Memory B cell (primary cell): Measurements from ENCODE around the gene PRMT3.

Experiments used
- ATAC-seq: fragments of 150-1000 bp; cut with Tn5 transposase; 2 replicates; pipeline ENCODE4 v1.10.0; 2021; ENCODE audit warnings: low read depth, mild to moderate bottlenecking, moderate library complexity
- DNase-seq, 2 donors: peaks; one replicate each; pipeline ENCODE4 v3.0.0; 2022; ENCODE audit warnings: low spot score in 2 of 2
- H3K27ac Mint-ChIP-seq: one replicate; pipeline ENCODE4 v1.8.0; 2022; ENCODE audit warnings: mild to moderate bottlenecking, moderate library complexity, mixed read lengths
- H3K27me3 Mint-ChIP-seq: one replicate; pipeline ENCODE4 v1.8.0; 2022; ENCODE audit warnings: mixed read lengths
- H3K36me3 Mint-ChIP-seq: one replicate; pipeline ENCODE4 v1.8.0; 2022; ENCODE audit warnings: mild to moderate bottlenecking, mixed read lengths
- H3K4me1 Mint-ChIP-seq: one replicate; pipeline ENCODE4 v1.8.0; 2022; ENCODE audit warnings: mixed read lengths
- H3K4me3 Mint-ChIP-seq: one replicate; pipeline ENCODE4 v1.8.0; 2022; ENCODE audit warnings: mild to moderate bottlenecking, moderate library complexity, mixed read lengths
- H3K9me3 Mint-ChIP-seq: one replicate; pipeline ENCODE4 v1.8.0; 2022; ENCODE audit warnings: mixed read lengths

PRMT3 gene

DNA sequence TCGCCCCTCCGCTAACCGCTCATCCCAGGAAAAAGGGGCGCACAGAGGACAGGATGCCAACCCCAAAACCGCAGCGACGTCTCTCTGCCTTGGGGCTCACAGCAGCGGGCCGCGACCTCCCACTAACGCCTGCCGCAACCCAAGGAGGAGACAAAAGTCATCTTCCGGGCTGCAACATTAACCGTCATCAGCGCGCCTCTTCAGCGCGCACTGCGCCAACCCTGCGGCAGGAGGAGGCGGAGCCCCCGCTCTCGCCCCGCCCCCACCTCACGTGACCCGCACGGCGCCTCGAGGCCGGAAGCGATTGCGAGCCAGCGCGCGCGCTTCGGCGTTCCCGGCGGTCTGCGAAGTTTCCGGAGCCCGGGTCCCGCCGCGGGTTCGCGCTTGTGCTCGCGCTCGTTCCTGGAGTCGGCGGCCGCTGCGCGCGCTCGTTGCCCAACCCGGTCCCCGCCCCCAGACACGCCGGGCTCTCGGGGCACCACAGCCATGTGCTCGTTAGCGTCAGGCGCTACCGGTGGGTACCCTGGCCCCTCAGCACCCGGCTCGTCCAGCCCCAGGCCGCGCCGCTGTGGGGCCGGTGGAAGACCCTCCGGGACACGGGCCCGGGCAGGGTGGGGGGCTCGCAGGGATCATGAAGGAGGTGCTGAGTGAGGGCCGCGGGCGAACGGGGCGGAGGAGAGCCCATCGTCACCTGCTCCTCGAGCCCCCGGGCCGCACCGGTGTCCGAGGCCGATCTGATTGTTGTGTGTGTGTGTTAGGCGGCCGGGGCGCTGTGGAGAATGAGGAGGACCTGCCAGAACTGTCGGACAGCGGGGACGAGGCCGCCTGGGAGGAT is at the start of gene PRMT3:
TSS of gene PRMT3 (plus strand) at position 456 of the 835 bp plus-strand sequence. CDS start at position 487, 31 bp downstream.
- H3K36me3 Mint-ChIP-seq = peaks cover 4% of the 10 kb centered on the region
- H3K4me3 Mint-ChIP-seq = peak within 1 kb of the TSS; percentile 99
- H3K4me1 Mint-ChIP-seq = peaks cover 10% of the 10 kb centered on the region
- H3K27me3 Mint-ChIP-seq = no peaks in the 10 kb centered on the region
- peak; percentile 98 to 99 for DNase-seq
- no peaks in the 10 kb centered on the region for H3K9me3 Mint-ChIP-seq
- peak within 1 kb of the TSS; percentile 97 for H3K27ac Mint-ChIP-seq
- peak; percentile 87 for ATAC-seq

DNA sequence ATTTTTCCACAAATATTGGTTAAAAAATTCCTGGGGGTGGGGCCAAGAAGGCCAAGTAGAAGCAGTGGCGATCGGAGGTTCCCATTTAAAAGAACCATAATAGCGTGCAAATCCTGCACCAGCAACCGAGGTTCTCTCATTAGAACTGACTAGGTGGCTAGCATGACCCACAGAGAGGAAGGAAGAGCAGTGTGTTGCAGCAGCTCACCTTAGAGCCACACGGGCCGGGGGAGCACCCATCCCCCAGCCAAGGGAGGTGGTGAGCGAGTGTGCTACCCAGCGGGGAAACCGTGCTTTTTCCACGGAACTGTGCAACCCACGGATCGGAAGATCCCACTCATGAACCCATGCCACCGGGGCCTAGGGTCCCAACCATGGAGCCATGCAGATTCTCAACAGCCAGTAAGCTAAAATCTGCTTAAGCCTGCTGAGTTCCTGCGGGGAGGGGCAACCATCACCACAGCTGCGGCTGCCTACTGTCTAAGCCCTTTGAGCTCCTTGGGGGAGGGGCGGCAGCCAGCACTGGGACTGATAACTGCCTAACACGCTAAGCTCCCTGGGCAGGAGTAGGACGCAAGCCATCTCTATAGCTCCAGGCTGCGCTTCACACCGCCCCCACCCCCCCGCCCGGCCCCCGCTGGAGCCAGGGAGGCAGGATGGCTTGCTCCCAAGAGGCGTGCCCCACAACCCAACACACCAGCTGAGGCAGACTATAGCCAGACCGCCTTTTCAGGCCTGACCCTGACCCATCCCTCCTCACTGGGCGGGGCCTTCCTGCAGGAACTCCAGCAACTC is 45.0 kb upstream of the PRMT3 start:
- peaks cover 25% of the 10 kb centered on the region for H3K27me3 Mint-ChIP-seq
- H3K36me3 Mint-ChIP-seq = no peaks in the 10 kb centered on the region
- H3K4me1 Mint-ChIP-seq = peaks cover 7% of the 10 kb centered on the region
- ATAC-seq (no peak), DNase-seq (no peak)
- no peak overlapping the region for H3K27ac Mint-ChIP-seq
- no peak overlapping the region for H3K4me3 Mint-ChIP-seq
- H3K9me3 Mint-ChIP-seq = no peaks in the 10 kb centered on the region

GRCh38 chr11:20351136-20351535 is 36.4 kb upstream of the PRMT3 start:
- no peak for ATAC-seq
- Mint-ChIP-seq H3K4me3 (no peak overlapping the region), H3K27me3 (peaks cover 5% of the 10 kb centered on the region), H3K27ac (no peak overlapping the region), H3K36me3 (no peaks in the 10 kb centered on the region), H3K9me3 (no peaks in the 10 kb centered on the region), H3K4me1 (peaks cover 8% of the 10 kb centered on the region)
- DNase-seq = no peak

DNA sequence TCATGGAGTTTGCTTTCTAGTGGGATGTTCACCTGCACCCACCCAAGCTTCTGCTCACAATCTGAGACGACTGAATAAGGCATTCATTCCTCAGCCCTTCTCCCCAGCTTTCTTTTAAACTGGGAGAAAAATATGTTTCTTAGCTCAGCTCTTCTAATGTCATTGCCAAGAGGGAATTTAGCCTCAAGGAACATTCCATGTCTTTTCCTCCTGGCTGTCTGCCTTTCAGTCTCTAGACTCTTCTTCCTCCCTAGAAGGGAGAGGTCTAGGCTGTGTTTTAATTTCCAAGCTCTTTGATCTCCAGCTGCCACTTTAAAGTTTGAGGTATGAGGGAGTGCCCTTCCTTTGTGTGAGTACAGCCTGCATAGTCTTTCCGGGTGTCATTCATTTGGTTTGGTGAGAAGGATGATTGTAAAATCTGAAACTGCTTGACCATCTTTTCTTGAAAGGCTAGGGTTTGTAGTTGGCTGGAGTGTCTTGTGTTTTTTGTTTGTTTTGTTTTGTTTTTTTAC is 35.7 kb upstream of the PRMT3 start:
- Mint-ChIP-seq H3K4me3 (no peak overlapping the region), H3K4me1 (peaks cover 5% of the 10 kb centered on the region), H3K9me3 (no peaks in the 10 kb centered on the region), H3K36me3 (no peaks in the 10 kb centered on the region), H3K27me3 (peaks cover 5% of the 10 kb centered on the region), H3K27ac (no peak overlapping the region)
- no peak for ATAC-seq
- DNase-seq = no peak

DNA sequence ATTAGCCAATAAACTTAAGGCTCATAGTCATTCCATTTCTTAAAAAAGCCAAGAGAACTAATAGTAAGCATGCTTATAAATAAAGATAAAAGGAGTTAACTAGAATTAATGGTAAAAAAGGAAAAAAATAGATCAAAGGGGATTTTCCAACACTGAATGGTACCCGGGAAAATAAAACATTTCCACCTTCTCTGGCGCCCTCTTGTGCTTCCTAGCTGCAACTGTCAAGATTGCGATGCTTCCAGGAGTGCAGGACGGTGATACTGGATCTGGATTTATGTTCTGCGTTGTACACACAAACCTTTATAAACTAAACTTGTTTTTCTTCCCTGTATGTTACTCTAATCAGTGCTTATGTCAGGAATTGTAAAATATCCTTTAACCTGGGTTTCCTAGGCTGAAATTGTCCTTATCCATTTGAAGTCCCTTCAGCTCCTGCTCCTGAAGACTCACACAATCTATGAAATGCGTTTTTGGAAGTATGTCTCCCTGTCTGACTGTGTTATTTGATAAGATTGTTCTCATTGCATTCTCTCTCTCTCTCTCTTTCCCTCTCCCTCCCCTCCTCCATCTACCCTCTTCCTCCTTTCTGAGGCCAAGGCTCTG is 33.6 kb upstream of the PRMT3 start:
- Mint-ChIP-seq H3K4me1 (peaks cover 6% of the 10 kb centered on the region), H3K27ac (no peak overlapping the region), H3K4me3 (no peak overlapping the region), H3K27me3 (peaks cover 6% of the 10 kb centered on the region), H3K9me3 (no peaks in the 10 kb centered on the region), H3K36me3 (no peaks in the 10 kb centered on the region)
- ATAC-seq = peak; percentile 54
- peak in 1 of 2 donors; percentile 14 for DNase-seq

DNA sequence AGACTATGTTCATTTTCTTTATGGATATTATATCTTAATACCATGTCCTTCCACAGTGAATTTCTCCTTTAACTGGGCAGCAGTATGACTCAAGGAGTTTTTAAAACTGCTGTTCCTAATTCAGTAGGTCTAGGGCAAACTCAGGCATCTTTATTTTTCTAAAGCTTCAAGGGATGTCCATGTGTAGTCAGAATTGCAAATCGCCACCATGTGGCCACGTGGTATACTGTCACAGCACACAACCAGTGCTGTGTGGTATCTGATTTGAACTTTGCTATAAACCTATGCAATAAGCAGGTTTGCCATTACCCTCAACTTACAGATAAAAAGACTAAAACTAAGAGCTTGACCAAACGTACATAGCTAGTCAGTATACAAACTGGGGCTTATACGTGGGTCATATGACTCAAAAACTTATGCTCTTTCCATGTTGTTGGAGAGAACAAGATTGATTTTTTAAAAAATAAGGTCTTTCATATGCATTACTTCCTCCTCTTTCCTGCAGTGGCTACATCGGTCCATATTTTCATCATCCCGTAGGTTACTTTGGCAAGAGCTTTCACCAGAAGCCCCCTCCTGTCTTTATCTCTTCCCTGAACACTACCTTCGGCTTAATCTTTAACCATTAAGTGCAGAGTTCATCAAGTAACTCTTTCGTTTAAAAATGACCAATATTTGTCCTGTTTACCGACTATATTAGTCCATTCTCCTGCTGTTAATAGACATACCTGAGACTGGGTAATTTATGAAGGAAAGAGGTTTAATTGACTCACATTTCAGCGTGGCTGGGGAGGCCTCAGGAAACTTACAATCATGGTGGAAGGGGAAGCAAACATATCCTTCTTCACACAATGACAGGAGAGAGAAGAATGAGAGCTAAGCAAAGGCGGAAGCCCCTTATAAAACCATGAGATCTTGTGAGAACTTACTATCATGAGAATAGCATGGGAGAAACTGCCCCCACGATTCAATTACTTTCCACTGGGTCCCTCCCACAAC is 32.0 kb upstream of the PRMT3 start:
- H3K27me3 Mint-ChIP-seq = peaks cover 6% of the 10 kb centered on the region
- no peaks in the 10 kb centered on the region for H3K9me3 Mint-ChIP-seq
- H3K36me3 Mint-ChIP-seq = no peaks in the 10 kb centered on the region
- peak in 1 of 2 donors; percentile 13 for DNase-seq
- ATAC-seq = peak; percentile 92
- peaks cover 11% of the 10 kb centered on the region for H3K4me1 Mint-ChIP-seq
- H3K27ac Mint-ChIP-seq = no peak overlapping the region
- no peak overlapping the region for H3K4me3 Mint-ChIP-seq

DNA sequence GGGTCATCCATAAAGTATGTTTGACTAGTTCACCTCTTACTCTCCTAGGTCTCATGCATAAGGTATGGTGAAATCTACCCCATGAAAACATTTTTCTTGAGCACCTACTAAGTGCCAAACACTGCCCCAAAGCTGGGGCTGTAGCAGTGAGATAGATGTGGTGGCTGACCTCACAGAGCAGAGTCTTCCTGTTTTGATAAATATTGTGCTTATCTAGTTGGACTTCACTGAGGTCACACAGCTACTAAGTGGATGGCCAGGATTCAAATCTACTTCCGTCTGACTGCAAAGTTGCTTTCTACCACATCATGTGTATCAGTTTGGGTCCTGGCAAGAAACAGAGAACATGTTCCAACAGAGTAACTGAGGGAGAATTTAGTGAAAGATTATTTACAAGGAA is 30.4 kb upstream of the PRMT3 start:
- Mint-ChIP-seq H3K9me3 (no peaks in the 10 kb centered on the region), H3K27ac (no peak overlapping the region), H3K36me3 (no peaks in the 10 kb centered on the region), H3K4me3 (no peak overlapping the region), H3K27me3 (peaks cover 2% of the 10 kb centered on the region), H3K4me1 (peaks cover 16% of the 10 kb centered on the region)
- no peak for ATAC-seq
- DNase-seq = no peak

DNA sequence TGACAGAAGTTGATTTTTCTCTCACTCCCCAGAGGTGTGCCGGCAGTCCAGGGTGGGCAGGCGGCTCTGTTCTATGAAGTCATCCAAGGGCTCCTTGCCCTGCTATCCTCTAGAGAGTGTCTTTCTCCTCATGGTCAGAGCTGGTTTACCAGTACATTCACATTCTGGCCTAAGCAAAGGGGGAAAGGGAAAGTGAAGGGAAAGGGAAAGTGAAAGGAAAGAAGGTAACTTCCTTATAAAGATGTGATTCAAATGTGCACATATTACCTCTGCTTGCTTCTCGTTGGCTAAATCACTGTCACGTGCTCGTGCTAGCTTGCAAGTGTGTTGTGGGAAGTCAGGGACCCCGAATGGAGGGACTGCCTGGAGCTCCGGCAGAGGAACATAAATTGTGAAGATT is 26.9 kb upstream of the PRMT3 start:
- Mint-ChIP-seq H3K4me1 (peaks cover 24% of the 10 kb centered on the region), H3K9me3 (no peaks in the 10 kb centered on the region), H3K36me3 (no peaks in the 10 kb centered on the region), H3K27ac (peak overlapping the region; percentile 74), H3K27me3 (peaks cover 2% of the 10 kb centered on the region), H3K4me3 (peak overlapping the region; percentile 65)
- DNase-seq = peak; percentile 25 to 46
- peak; percentile 75 for ATAC-seq

DNA sequence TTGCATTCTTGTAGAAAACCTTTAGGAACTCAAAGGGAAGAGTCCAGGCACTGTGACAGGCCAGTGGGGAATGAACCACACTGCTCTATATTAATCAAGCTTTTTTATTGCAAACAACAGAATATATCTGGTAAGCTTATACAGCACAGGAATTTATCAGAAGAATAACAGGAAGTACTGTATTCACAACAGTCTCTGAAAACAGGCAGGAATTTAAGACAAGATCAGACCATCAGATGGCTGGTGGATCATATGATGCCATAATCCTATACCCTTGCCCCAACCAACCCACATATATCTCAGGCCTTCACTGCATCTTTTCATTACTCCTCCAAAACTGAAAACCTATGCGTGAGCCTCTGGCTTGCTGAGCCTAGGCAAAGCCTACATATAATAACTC is 25.0 kb upstream of the PRMT3 start:
- DNase-seq (no peak), ATAC-seq (no peak)
- no peaks in the 10 kb centered on the region for H3K36me3 Mint-ChIP-seq
- H3K4me1 Mint-ChIP-seq = peaks cover 35% of the 10 kb centered on the region
- H3K27me3 Mint-ChIP-seq = no peaks in the 10 kb centered on the region
- H3K4me3 Mint-ChIP-seq = peak overlapping the region; percentile 92
- H3K9me3 Mint-ChIP-seq = no peaks in the 10 kb centered on the region
- H3K27ac Mint-ChIP-seq = peak overlapping the region; percentile 82

GRCh38 chr11:20363149-20363499 is 24.4 kb upstream of the PRMT3 start:
- Mint-ChIP-seq H3K9me3 (no peaks in the 10 kb centered on the region), H3K27ac (peak overlapping the region; percentile 82), H3K27me3 (no peaks in the 10 kb centered on the region), H3K4me1 (peaks cover 35% of the 10 kb centered on the region), H3K4me3 (peak overlapping the region; percentile 92), H3K36me3 (no peaks in the 10 kb centered on the region)
- DNase-seq (no peak), ATAC-seq (no peak)

DNA sequence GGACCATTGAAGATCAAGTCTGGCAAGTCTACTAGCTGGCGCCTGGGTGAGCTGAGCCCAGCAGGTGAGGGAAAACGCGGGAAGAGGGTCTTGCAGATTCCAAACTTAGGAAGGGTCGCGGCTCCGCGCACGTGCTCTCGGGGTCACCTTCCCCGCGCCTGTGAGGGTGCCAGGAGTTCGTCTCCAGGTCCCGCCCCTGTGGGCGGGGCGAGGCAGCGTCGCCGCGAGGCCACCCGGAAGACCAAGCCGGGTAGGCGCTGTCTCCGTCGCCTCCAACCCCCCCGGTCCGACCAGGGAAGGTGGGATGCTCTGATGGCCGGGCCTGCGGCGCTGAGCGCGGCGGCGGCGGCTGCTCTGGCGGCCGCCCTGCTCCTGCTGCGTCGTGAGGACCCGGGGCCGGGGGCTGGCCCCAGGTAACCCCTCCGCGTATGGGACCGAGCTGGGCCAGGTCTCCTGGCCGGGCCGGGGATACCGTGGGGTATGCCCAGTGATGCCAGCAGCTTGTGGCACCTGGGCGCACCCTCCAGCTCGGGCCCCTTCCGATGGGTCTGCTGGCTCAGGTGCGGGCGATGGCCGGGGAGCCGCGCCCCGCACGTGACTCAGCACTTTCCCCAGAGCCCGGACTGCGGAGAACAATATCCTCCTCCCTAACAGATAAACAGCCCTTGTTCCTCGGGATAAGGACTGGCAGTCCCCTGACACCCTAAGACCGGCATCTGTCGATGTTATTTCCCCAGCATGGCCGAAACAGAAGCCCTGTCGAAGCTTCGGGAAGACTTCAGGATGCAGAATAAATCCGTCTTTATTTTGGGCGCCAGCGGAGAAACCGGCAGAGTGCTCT is 23.8 kb upstream of the PRMT3 start, which contains the start of gene HTATIP2:
TSS of gene HTATIP2 (plus strand) at position 215 of the 841 bp plus-strand sequence. CDS start at position 739, 524 bp downstream.
- ATAC-seq = peak; percentile 82
- Mint-ChIP-seq H3K4me3 (peak within 1 kb of the TSS; percentile 92), H3K27ac (peak within 1 kb of the TSS; percentile 82), H3K27me3 (no peaks in the 10 kb centered on the region), H3K36me3 (no peaks in the 10 kb centered on the region), H3K9me3 (no peaks in the 10 kb centered on the region), H3K4me1 (peaks cover 35% of the 10 kb centered on the region)
- DNase-seq = peak; percentile 60 to 74

DNA sequence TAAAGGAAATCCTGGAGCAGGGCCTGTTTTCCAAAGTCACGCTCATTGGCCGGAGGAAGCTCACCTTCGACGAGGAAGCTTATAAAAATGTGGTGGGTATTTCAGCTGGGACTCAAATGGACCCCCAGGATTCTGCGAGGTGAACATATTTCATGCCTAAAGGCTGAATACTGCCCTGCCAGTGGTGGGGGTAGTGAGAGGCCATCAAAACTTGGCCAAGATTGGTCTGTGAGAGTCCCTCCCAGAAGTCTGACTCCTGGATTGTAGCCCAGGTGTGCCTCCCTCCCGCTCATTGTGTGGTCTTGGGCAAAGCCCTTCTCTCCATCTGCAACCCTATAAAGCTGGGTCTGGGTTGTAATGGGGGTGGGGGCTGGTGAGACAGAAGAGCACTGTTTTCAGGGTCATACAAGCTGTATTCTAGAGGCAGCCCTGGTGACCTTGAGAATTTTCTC is 23.1 kb upstream of the PRMT3 start:
- Mint-ChIP-seq H3K4me1 (peaks cover 35% of the 10 kb centered on the region), H3K27me3 (no peaks in the 10 kb centered on the region), H3K4me3 (peak overlapping the region; percentile 86), H3K27ac (peak overlapping the region; percentile 82), H3K36me3 (peaks cover 3% of the 10 kb centered on the region), H3K9me3 (no peaks in the 10 kb centered on the region)
- DNase-seq = no peak
- ATAC-seq = no peak
